Fibroblast of lung (primary cell): Measurements from ENCODE around the gene SNRPD3. TPM values are rescaled to one million over a fixed set of nuclear protein-coding genes. Genes with fewer than 3 reads are reported as not detected.
"Not testable (repeated sequence)": the region's sequence is repeated elsewhere in the genome, so short reads cannot be mapped to it uniquely, and the experiment has no call there.

ENCODE experiments used
- DNase-seq, 2 donors: peaks; one replicate each; pipeline versions ENCODE4 v3.0.0 to v3.0.0-alpha.2; 2010; ENCODE audit warnings: low read depth in 2 of 2
- H2AFZ ChIP-seq: 2 replicates; pipeline ENCODE4 v1.5.1; 2012; ENCODE audit warnings: low read length, control low read depth, inconsistent platforms
- H3K27ac ChIP-seq: 2 replicates; pipeline ENCODE4 v1.5.1; 2011; ENCODE audit warnings: low read length, control low read depth; ENCODE audit not compliant: insufficient read depth
- H3K27me3 ChIP-seq: 2 replicates; pipeline ENCODE4 v1.5.1; 2011; ENCODE audit warnings: mild to moderate bottlenecking, low read length; ENCODE audit not compliant: control insufficient read depth, insufficient read depth
- H3K36me3 ChIP-seq: 2 replicates; pipeline ENCODE4 v1.5.1; 2011; ENCODE audit warnings: low read length; ENCODE audit not compliant: control insufficient read depth, insufficient read depth
- H3K4me1 ChIP-seq: 2 replicates; pipeline ENCODE4 v1.5.1; 2011; ENCODE audit warnings: low read length; ENCODE audit not compliant: control insufficient read depth, insufficient read depth; ENCODE audit errors: extremely low read depth
- H3K4me2 ChIP-seq: 2 replicates; pipeline ENCODE4 v1.5.1; 2011; ENCODE audit warnings: low read length, control low read depth; ENCODE audit not compliant: insufficient read depth; ENCODE audit errors: extremely low read depth
- H3K4me3 ChIP-seq, 4 experiments: fragments of 200-600 bp in 1 of 4; sonication (generic) in 1 of 4; replicated peaks in 1 of 4; 2 replicates each; pipeline ENCODE4 v1.5.1; 2011 to 2016; ENCODE audit warnings: low read length in 4 of 4, low read depth in 3 of 4, mild to moderate bottlenecking in 3 of 4, control low read depth in 2 of 4, inconsistent platforms in 1 of 4, mixed read lengths in 1 of 4; ENCODE audit not compliant: insufficient read depth in 1 of 4; ENCODE audit errors: control extremely low read depth in 1 of 4
- H3K79me2 ChIP-seq: 2 replicates; pipeline ENCODE4 v1.5.1; 2012; ENCODE audit warnings: mild to moderate bottlenecking, low read length, inconsistent platforms; ENCODE audit not compliant: control insufficient read depth, insufficient read depth
- H3K9ac ChIP-seq: 2 replicates; pipeline ENCODE4 v1.5.1; 2011; ENCODE audit warnings: mild to moderate bottlenecking, low read length, control low read depth; ENCODE audit not compliant: insufficient read depth
- H3K9me3 ChIP-seq: 2 replicates; pipeline ENCODE4 v1.5.1; 2012; ENCODE audit warnings: low read depth, low read length; ENCODE audit not compliant: control insufficient read depth, insufficient read depth
- H4K20me1 ChIP-seq: 2 replicates; pipeline ENCODE4 v1.5.1; 2011; ENCODE audit warnings: low read length; ENCODE audit not compliant: control insufficient read depth, insufficient read depth; ENCODE audit errors: extremely low read depth
- EZH2 ChIP-seq: IDR thresholded peaks from 2 replicates; pipeline ENCODE4 v1.5.1; 2012; ENCODE audit warnings: low read length, control low read depth, mild to moderate bottlenecking; ENCODE audit errors: missing control alignments
- polyA plus RNA-seq, 2 donors: library from polyadenylated mRNA; depleted of rRNA in 1 of 2; stranded (reverse) in 1 of 2; unstranded in 1 of 2; fragments of >200 nt; gene quantifications; 2 replicates each; pipeline ENCODE4 v1.2.1, GENCODE V29; 2011 to 2012; ENCODE audit warnings: missing spikeins in 1 of 2
- total RNA-seq: library from RNA; depleted of rRNA; stranded (reverse); fragments of >200 nt; gene quantifications from 2 replicates; pipeline ENCODE4 v1.2.1, GENCODE V29; 2014
- TF ChIP-seq, protein P1 (sequence below), 2 donors: IDR thresholded peaks in 1 of 2; conservative IDR thresholded peaks in 1 of 2; 1 replicate in 1 of 2; 2 replicates in 1 of 2; pipeline ENCODE4 v1.5.1; 2011 to 2012; ENCODE audit warnings: low read length in 2 of 2, control low read depth in 1 of 2, inconsistent platforms in 1 of 2, low read depth in 1 of 2, mild to moderate bottlenecking in 1 of 2

Gene SNRPD3
- total and polyA plus RNA-seq, 2 donors (not counting 1 experiment from before 2014, with no cell fraction given) = 114 to 151 TPM

DNA sequence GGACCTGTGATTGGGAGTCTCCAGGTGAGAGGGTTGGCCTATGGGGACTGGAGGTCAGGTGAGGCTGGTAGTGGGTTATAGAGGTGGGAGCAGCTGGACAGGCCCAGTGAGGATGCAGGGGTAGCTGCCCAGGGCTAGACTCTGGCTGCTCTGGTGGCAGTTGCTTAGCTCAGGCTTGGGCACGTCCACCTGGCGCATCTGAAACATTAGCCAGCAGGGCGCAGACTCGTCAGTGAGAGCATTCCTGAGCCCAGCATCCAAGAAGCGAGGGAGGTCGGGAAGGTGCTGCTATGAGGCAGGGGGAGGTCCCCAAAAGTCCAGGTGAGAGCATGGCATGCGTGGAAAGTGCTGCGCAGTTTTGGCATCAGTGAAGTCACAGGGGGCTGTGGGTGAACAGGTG lies 43.7 kb downstream of the SNRPD3 start:
- Histone ChIP-seq H3K27me3 (no peaks in the 10 kb centered on the region), H3K9me3 (no peaks in the 10 kb centered on the region), H3K27ac (no peak overlapping the region), H3K4me3 (no peak overlapping the region), H2AFZ (no peak overlapping the region), H4K20me1 (no peaks in the 10 kb centered on the region), H3K9ac (no peak overlapping the region), H3K4me2 (no peak overlapping the region), H3K36me3 (no peaks in the 10 kb centered on the region), H3K79me2 (no peaks in the 10 kb centered on the region), H3K4me1 (no peaks in the 10 kb centered on the region)
- no peak for TF ChIP-seq EZH2
- TF ChIP-seq, protein P1, sequence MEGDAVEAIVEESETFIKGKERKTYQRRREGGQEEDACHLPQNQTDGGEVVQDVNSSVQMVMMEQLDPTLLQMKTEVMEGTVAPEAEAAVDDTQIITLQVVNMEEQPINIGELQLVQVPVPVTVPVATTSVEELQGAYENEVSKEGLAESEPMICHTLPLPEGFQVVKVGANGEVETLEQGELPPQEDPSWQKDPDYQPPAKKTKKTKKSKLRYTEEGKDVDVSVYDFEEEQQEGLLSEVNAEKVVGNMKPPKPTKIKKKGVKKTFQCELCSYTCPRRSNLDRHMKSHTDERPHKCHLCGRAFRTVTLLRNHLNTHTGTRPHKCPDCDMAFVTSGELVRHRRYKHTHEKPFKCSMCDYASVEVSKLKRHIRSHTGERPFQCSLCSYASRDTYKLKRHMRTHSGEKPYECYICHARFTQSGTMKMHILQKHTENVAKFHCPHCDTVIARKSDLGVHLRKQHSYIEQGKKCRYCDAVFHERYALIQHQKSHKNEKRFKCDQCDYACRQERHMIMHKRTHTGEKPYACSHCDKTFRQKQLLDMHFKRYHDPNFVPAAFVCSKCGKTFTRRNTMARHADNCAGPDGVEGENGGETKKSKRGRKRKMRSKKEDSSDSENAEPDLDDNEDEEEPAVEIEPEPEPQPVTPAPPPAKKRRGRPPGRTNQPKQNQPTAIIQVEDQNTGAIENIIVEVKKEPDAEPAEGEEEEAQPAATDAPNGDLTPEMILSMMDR (conservative IDR thresholded peaks at IDR 0.05 in 1 of 2, IDR thresholded peaks at IDR 0.05 in 1 of 2; ENCODE audit: low read depth in 1 of 2, low read length in 2 of 2) = no peak
- no peak for DNase-seq

DNA sequence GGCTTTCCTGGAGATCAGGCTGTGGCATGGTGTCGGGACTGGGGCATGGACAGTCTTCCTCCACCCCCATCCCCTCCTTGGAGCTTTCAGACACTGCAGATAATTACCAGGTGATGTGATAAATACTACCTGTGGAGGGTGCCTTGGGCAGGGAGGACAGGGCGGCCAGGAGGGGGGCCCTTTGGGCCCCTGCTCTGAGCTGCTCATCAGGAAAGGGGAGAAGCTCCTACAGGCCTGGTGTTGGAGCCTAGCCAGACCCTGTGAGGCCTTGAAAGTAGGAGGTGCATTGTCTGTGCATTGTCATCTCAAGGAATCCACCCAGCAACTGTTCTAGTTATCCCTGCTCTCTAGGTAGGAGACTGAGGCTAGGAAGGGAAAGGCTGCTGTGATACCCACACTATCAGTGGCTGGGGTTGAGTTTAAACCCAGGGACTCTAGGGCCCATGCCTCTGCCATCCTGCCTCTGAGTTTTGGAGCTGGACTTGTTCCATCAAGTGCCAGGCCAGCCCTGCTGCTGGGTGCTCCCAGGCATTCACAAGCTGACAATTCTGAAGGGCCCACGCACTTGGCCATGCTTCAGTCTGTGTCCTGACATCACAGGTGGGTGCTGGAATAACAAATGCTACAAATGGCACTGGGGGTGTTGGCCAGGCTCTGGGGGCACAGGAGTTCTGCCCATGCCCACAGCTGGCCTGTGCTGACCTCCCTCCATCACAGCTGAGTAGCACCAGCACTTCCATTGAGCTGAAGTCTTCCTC lies 44.3 kb downstream of the SNRPD3 start:
- H3K36me3 ChIP-seq, DNase-seq, H3K9ac ChIP-seq, H3K27ac ChIP-seq, H3K27me3 ChIP-seq, H3K9me3 ChIP-seq, H4K20me1 ChIP-seq, H3K79me2 ChIP-seq, H3K4me1 ChIP-seq, H3K4me2 ChIP-seq, H2AFZ ChIP-seq, H3K4me3 ChIP-seq: not testable (repeated sequence)

DNA sequence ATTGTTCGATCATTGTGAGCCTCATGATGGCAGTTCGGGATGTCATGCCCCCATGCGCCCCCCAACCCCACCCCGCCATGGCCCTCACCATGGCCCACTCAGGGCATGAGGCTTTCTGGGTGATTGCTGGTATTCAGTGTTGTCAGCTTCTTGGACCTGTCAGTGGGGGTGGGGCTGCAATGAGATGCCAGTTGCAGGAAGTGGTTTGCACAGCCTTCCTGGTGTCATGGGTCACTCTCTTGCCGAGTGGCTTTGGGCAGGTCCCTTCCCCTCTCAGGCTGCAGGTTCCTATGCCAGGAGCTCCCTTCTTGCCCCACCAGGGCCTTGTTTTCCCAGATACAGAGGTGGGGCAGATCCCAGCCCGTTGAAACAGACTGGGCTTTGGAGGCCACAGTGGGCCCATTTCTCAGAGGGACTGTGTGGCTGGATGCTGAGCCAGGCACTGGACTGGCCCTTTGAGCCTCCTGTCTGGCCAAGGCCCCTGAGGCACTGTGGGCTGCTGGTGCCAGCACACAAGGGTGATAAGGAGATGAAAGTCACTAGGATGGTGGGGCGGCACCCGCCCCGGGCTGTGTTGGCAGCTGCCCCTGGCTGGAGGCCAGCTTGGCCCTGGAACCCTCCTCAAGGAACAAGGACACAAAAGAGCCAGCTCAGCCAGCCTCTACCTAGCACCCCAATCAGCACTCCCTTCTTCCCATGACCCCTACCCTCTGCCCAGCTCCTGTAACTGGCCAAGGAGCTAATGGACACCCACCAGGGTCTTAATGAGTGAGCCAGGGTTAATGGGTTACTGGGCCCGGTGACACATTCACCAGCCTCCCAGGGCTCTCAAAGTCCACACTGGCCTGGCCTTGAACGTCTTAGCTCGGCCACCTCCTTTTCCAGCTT lies 45.7 kb downstream of the SNRPD3 start:
- Histone ChIP-seq H4K20me1 (no peaks in the 10 kb centered on the region), H3K27me3 (no peaks in the 10 kb centered on the region)
- no peak for DNase-seq

DNA sequence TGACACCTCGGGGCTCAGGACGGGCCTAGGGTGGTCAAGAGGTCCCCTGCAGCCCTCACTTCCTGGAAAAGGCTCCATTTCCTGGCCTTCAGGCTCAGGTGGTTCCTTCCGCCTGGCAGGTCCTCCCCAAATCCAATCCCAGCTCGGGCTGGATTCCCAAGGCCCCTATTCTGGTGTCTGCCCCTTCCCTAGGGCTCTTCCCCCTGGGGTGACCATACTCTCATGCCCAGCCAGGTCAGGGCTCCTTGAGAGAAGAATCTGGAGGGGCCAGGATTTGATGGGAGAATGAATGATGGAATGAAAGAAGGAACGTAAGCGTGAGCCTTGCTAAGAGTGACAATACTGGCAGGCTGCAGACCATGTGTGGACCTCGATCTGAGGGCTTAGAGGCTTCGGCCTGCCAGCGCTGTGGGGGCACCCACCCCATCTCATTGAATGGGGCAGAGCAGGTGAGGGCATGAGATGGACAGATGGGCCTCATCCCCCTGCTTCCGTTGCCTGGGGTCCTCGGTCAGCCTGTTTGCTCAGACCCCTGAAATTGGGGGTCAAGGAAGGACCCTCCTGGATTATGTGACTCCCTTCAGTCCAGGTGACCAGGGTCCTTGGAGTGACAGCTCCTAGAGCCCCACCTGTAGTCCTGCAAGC lies 46.4 kb downstream of the SNRPD3 start:
- H4K20me1 ChIP-seq, H2AFZ ChIP-seq, H3K9me3 ChIP-seq, H3K4me2 ChIP-seq, H3K79me2 ChIP-seq, H3K4me1 ChIP-seq, DNase-seq, H3K36me3 ChIP-seq, H3K27me3 ChIP-seq, H3K4me3 ChIP-seq, H3K27ac ChIP-seq, H3K9ac ChIP-seq: not testable (repeated sequence)

More for the DNA sequence above, 45.7 kb downstream of the SNRPD3 start:
- Histone ChIP-seq H3K4me2 (no peak overlapping the region), H3K27ac (no peak overlapping the region), H3K4me3 (no peak overlapping the region), H3K4me1 (no peaks in the 10 kb centered on the region), H3K9me3 (no peaks in the 10 kb centered on the region), H2AFZ (no peak overlapping the region), H3K36me3 (no peaks in the 10 kb centered on the region), H3K9ac (no peak overlapping the region), H3K79me2 (no peaks in the 10 kb centered on the region)
- TF ChIP-seq, protein P1 (conservative IDR thresholded peaks at IDR 0.05 in 1 of 2, IDR thresholded peaks at IDR 0.05 in 1 of 2; ENCODE audit: low read depth in 1 of 2, low read length in 2 of 2) = no peak
- TF ChIP-seq EZH2 = no peak
